Measurements from ENCODE around the gene FGD5.

- TF ChIP-seq CTCF (IDR thresholded peaks at IDR 0.05) (no peak), POLR2A (IDR thresholded peaks at IDR 0.05) (no peak)
Observed at GRCh38 chr3:14810801-14811661, 7.7 kb upstream of the FGD5 start.

Data from esophagus squamous epithelium (tissue), 4 donors.